ENCODE results near the gene SPATA2.

Gene SPATA2

DNA sequence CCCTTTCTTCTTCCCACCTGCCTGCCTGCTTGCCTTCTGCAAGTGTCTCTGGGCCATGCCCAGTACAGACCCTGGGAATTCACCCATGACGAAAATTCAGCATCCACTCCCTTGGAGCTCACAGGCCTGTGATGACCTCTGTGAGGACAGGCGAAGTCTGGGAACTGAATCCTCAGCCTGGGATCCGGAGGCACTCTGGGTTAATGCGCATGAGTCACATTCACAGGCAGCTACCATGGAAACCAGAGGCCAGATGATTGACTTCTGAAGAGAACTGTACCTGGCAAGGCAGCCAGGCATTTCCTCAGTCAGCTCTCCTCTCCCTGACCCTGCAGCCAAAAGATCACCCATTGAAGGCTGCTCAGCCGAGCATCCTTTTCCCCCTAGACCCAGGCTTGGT, 61.7 kb downstream of the SPATA2 start:
- no peak for DNase-seq

Data from activated CD4-positive, alpha-beta T cell treated with anti-CD3 and anti-CD28 coated beads, Interleukin-10, Interleukin-2, amounts not matched to agents 100 ng/mL and 50 ng/mL, durations not matched to agents 16 hours and 8 hours (primary cell).